OCI-LY7 (cell line): Measurements from ENCODE around the gene ZBTB9. TPM values are rescaled to one million over a fixed set of nuclear protein-coding genes. Genes with fewer than 3 reads are reported as not detected.
A peak's percentile ranks its signal among the peaks of the same experiment; 100 is the strongest.

ENCODE experiments used
- BruUV-seq: library from RNA; stranded (reverse); fragments of 400-500 nt; replicated peaks from 2 replicates; lab custom pipeline; 2021; lab: Mats Ljungman, UMichigan
- CTCF ChIA-PET: fragments of 300-600 bp; sonication (Branson Sonifier 250); formaldehyde crosslinking; loops from one replicate; lab custom pipeline; 2022; ENCODE audit warnings: antibody characterized with exemption; ENCODE audit not compliant: unreplicated experiment; lab: Charles Lee
- POLR2A ChIA-PET: fragments of 300-600 bp; sonication (Branson Sonifier 250); formaldehyde crosslinking; loops from one replicate; lab custom pipeline; 2022; ENCODE audit warnings: antibody characterized with exemption; lab: Charles Lee
- DNase-seq: peaks from one replicate; pipeline ENCODE4 v3.0.0-alpha.2; 2015; ENCODE audit warnings: low spot score
- H2AFZ ChIP-seq: fragments of 200-600 bp; sonication (generic), shearing (Covaris generic); 2 replicates; pipeline ENCODE4 v1.6.1; 2014; ENCODE audit warnings: mild to moderate bottlenecking, antibody characterized with exemption, low read length, moderate library complexity
- H3K27ac ChIP-seq: fragments of 200-600 bp; sonication (generic); 2 replicates; pipeline ENCODE4 v1.5.1; 2014; ENCODE audit warnings: mixed run types, low read depth, mild to moderate bottlenecking, moderate library complexity, low read length, inconsistent platforms; ENCODE audit not compliant: poor library complexity, severe bottlenecking
- H3K36me3 ChIP-seq: fragments of 200-600 bp; sonication (generic); 2 replicates; pipeline ENCODE4 v1.6.1; 2014; ENCODE audit warnings: mild to moderate bottlenecking, antibody characterized with exemption, low read length, moderate library complexity, mixed read lengths; ENCODE audit not compliant: insufficient read depth
- H3K4me1 ChIP-seq: fragments of 200-600 bp; sonication (generic); 2 replicates; pipeline ENCODE4 v1.5.1; 2014; ENCODE audit warnings: mild to moderate bottlenecking, low read length; ENCODE audit not compliant: insufficient read depth, poor library complexity, severe bottlenecking
- H3K4me2 ChIP-seq: fragments of 200-600 bp; sonication (generic); 2 replicates; pipeline ENCODE4 v1.6.1; 2014; ENCODE audit warnings: mild to moderate bottlenecking, low read length
- H3K4me3 ChIP-seq: fragments of 200-600 bp; sonication (generic); 2 replicates; pipeline ENCODE4 v1.5.1; 2014; ENCODE audit warnings: mild to moderate bottlenecking, low read depth, low read length; ENCODE audit not compliant: poor library complexity, severe bottlenecking
- H3K79me2 ChIP-seq: fragments of 200-600 bp; sonication (generic); 2 replicates; pipeline ENCODE4 v1.6.1; 2016; ENCODE audit warnings: low read depth, mild to moderate bottlenecking, low read length, moderate library complexity, mixed read lengths; ENCODE audit not compliant: insufficient read depth
- H3K9me2 ChIP-seq: fragments of 200-600 bp; sonication (generic); 2 replicates; pipeline ENCODE4 v1.6.1; 2016; ENCODE audit warnings: mild to moderate bottlenecking, low read length, mixed read lengths; ENCODE audit not compliant: insufficient read depth
- H3K9me3 ChIP-seq: fragments of 200-600 bp; sonication (generic); 2 replicates; pipeline ENCODE4 v1.6.1; 2014; ENCODE audit warnings: mild to moderate bottlenecking, mixed run types, low read length, mixed read lengths
- H4K20me1 ChIP-seq: fragments of 200-600 bp; sonication (generic); 2 replicates; pipeline ENCODE4 v1.6.1; 2014; ENCODE audit warnings: mild to moderate bottlenecking, antibody characterized with exemption, low read length, moderate library complexity, mixed read lengths; ENCODE audit not compliant: insufficient read depth
- CTCF ChIP-seq: fragments of 200-600 bp; sonication (generic); conservative IDR thresholded peaks from 2 replicates; pipeline ENCODE4 v1.5.1; 2014; ENCODE audit warnings: mild to moderate bottlenecking, antibody characterized with exemption, low read length, moderate library complexity, mixed read lengths
- EZH2phosphoT487 ChIP-seq: fragments of 200-600 bp; sonication (generic); IDR thresholded peaks from 2 replicates; pipeline ENCODE4 v1.6.1; 2018; ENCODE audit warnings: low read depth, borderline replicate concordance, mild to moderate bottlenecking, mixed run types, antibody characterized with exemption, low read length, moderate library complexity, mixed read lengths
- intact Hi-C: fragments of 100-400 bp; cut with micrococcal nuclease; formaldehyde crosslinking; loops from one replicate; pipeline ENCODE4 v1.10.0; 2022; ENCODE audit not compliant: unreplicated experiment
- total RNA-seq, 2 experiments: library from RNA; depleted of rRNA in 1 of 2; stranded (reverse); fragments of >200 nt in 1 of 2; shearing (Covaris generic) in 1 of 2; gene quantifications; 2 replicates each; pipeline ENCODE4 v1.2.3, GENCODE V29; 2014 to 2022

The ZBTB9 gene
- total RNA-seq, 2 experiments from 2014 or later = 6.8 to 7.7 TPM

- Histone ChIP-seq H3K4me3 (peak within 1 kb of the TSS; percentile 67), H2AFZ (peak within 1 kb of the TSS; percentile 45; the same call in 1 of the 2 replicates), H4K20me1 (peaks cover 6% of the 10 kb centered on the region; the same call in 1 of the 2 replicates), H3K36me3 (peaks cover 16% of the 10 kb centered on the region), H3K4me1 (peaks cover 48% of the 10 kb centered on the region), H3K27ac (peak within 1 kb of the TSS; percentile 76), H3K4me2 (peak within 1 kb of the TSS; percentile 95), H3K9me2 (no peaks in the 10 kb centered on the region), H3K9me3 (no peaks in the 10 kb centered on the region), H3K79me2 (peaks cover 21% of the 10 kb centered on the region; the same call in 1 of the 2 replicates)
- peak; percentile 27 for DNase-seq
- TF ChIP-seq EZH2phosphoT487 (no peak), CTCF (no peak)
- intact Hi-C loops = loop anchor here (2.0 to 10.0 kb wide), 2 partner anchors 151 to 215 kb away; partner anchors contain the start of genes HSD17B8, RING1, RXRB and SLC39A7
- ChIA-PET POLR2A (interaction anchor here (0.6 to 1.2 kb wide), 2 partner anchors 11 to 95 kb away, joined by 4 to 5 read pairs; no protein-coding TSS in a partner anchor), CTCF (interaction anchor here (1.4 kb wide), 1 partner anchor 102 kb away, joined by 4 read pairs; the partner anchor contains the start of gene ZBTB22)
- no TSS peak for BruUV-seq
Measured at GRCh38 chr6:33419580-33420490, 34.5 kb upstream of the ZBTB9 start, which contains the start of gene SYNGAP1. Gene SYNGAP1, plus strand, starts transcription at chr6:33420065. Its CDS starts 200 bp downstream, at chr6:33420265.

- CTCF ChIA-PET = no interaction called here
Measured at GRCh38 chr6:33420491-33421343, 33.7 kb upstream of the ZBTB9 start.

More at GRCh38 chr6:33420491-33421343, 33.7 kb upstream of the ZBTB9 start:
- no peak overlapping the region for H3K27ac ChIP-seq
- peak overlapping the region; percentile 58 for H3K4me3 ChIP-seq
- POLR2A ChIA-PET = interaction anchor here (0.5 kb wide), 1 partner anchor 174 kb away, joined by 4 read pairs; no protein-coding TSS in a partner anchor
- peaks cover 20% of the 10 kb centered on the region; the same call in 1 of the 2 replicates for H3K79me2 ChIP-seq
- H3K4me2 ChIP-seq = peak overlapping the region; percentile 55
- H3K9me2 ChIP-seq = no peaks in the 10 kb centered on the region
- peaks cover 8% of the 10 kb centered on the region for H3K36me3 ChIP-seq
- H2AFZ ChIP-seq = no peak overlapping the region
- peaks cover 45% of the 10 kb centered on the region for H3K4me1 ChIP-seq
- intact Hi-C loops = no loop called here
- BruUV-seq = no TSS peak
- H4K20me1 ChIP-seq = peaks cover 6% of the 10 kb centered on the region; the same call in 1 of the 2 replicates
- H3K9me3 ChIP-seq = no peaks in the 10 kb centered on the region
- TF ChIP-seq EZH2phosphoT487 (no peak), CTCF (no peak)
- peak; percentile 29 for DNase-seq
